BE2C (cell line): ENCODE measurements around the gene SURF4.
"Not testable (repeated sequence)": the region's sequence is repeated elsewhere in the genome, so short reads cannot be mapped to it uniquely, and the experiment has no call there.

ENCODE experiments used
- DNase-seq: peaks from one replicate; pipeline ENCODE4 v3.0.0-alpha.2; 2020
- H3K27me3 ChIP-seq: fragments of 250-450 bp; sonication (Bioruptor Pico); 2 replicates; pipeline ENCODE4 v1.5.1; 2020; ENCODE audit warnings: mild to moderate bottlenecking
- H3K36me3 ChIP-seq: fragments of 250-450 bp; sonication (Bioruptor Pico); 2 replicates; pipeline ENCODE4 v1.5.1; 2020; ENCODE audit warnings: mild to moderate bottlenecking
- H3K4me1 ChIP-seq: fragments of 250-450 bp; sonication (Bioruptor Pico); 2 replicates; pipeline ENCODE4 v1.5.1; 2020
- H3K4me3 ChIP-seq: 2 replicates; pipeline ENCODE4 v1.5.1; 2011; ENCODE audit warnings: low read depth, low read length
- H3K9me3 ChIP-seq: fragments of 250-450 bp; sonication (Bioruptor Pico); 2 replicates; pipeline ENCODE4 v1.5.1; 2020
- CTCF ChIP-seq: IDR thresholded peaks from 2 replicates; pipeline ENCODE4 v1.5.1; 2012; ENCODE audit warnings: mild to moderate bottlenecking, low read depth, low read length

Gene SURF4

GRCh38 chr9:133393399-133393798, 17.5 kb upstream of the SURF4 start:
- no peak for DNase-seq
- H3K4me3 ChIP-seq: no peak overlapping the region
- no peak for TF ChIP-seq CTCF
- H3K36me3 ChIP-seq: no peaks in the 10 kb centered on the region
- no peaks in the 10 kb centered on the region for H3K9me3 ChIP-seq
- H3K4me1 ChIP-seq: no peaks in the 10 kb centered on the region
- H3K27me3 ChIP-seq: peaks cover 5% of the 10 kb centered on the region; the same call in 1 of the 2 replicates

GRCh38 chr9:133392308-133392707, 16.4 kb upstream of the SURF4 start:
- not testable (repeated sequence) for H3K4me1 ChIP-seq, DNase-seq, H3K27me3 ChIP-seq, H3K9me3 ChIP-seq, H3K36me3 ChIP-seq, H3K4me3 ChIP-seq

GRCh38 chr9:133391449-133391848, 15.6 kb upstream of the SURF4 start:
- H3K9me3 ChIP-seq, H3K4me3 ChIP-seq, H3K36me3 ChIP-seq, DNase-seq, H3K27me3 ChIP-seq, H3K4me1 ChIP-seq: not testable (repeated sequence)

GRCh38 chr9:133390713-133391112, 14.9 kb upstream of the SURF4 start:
- H3K36me3 ChIP-seq: no peaks in the 10 kb centered on the region
- DNase-seq: no peak
- H3K9me3 ChIP-seq: no peaks in the 10 kb centered on the region
- TF ChIP-seq CTCF: no peak
- H3K4me1 ChIP-seq: no peaks in the 10 kb centered on the region
- no peak overlapping the region for H3K4me3 ChIP-seq
- H3K27me3 ChIP-seq: peaks cover 5% of the 10 kb centered on the region; the same call in 1 of the 2 replicates

GRCh38 chr9:133389562-133389961, 13.7 kb upstream of the SURF4 start:
- no peak for DNase-seq
- no peaks in the 10 kb centered on the region for H3K36me3 ChIP-seq
- H3K9me3 ChIP-seq: no peaks in the 10 kb centered on the region
- H3K4me1 ChIP-seq: no peaks in the 10 kb centered on the region
- no peaks in the 10 kb centered on the region; the same call in 1 of the 2 replicates for H3K27me3 ChIP-seq
- TF ChIP-seq CTCF: no peak
- no peak overlapping the region for H3K4me3 ChIP-seq

- no peaks in the 10 kb centered on the region for H3K4me1 ChIP-seq
- H3K4me3 ChIP-seq: no peak overlapping the region
- no peak for TF ChIP-seq CTCF
- no peak for DNase-seq
- H3K9me3 ChIP-seq: no peaks in the 10 kb centered on the region
- no peaks in the 10 kb centered on the region for H3K36me3 ChIP-seq
- H3K27me3 ChIP-seq: no peaks in the 10 kb centered on the region
Measured at GRCh38 chr9:133389025-133389557, 13.2 kb upstream of the SURF4 start.

GRCh38 chr9:133387680-133388079, 11.8 kb upstream of the SURF4 start:
- no peak for TF ChIP-seq CTCF
- Histone ChIP-seq H3K4me1 (no peaks in the 10 kb centered on the region), H3K4me3 (no peak overlapping the region), H3K9me3 (no peaks in the 10 kb centered on the region), H3K27me3 (no peaks in the 10 kb centered on the region), H3K36me3 (no peaks in the 10 kb centered on the region)
- DNase-seq: no peak
